Islet of Langerhans (tissue), 1 donor: ENCODE data around the gene ULK4.
"Not testable (repeated sequence)": the region's sequence is repeated elsewhere in the genome, so short reads cannot be mapped to it uniquely, and the experiment has no call there.

Source experiments
- FAIRE-seq: peaks from one replicate; lab custom pipeline; 2011; peaks lifted over from hg19 to GRCh38; lab: Jason Lieb, UNC

The ULK4 gene

DNA sequence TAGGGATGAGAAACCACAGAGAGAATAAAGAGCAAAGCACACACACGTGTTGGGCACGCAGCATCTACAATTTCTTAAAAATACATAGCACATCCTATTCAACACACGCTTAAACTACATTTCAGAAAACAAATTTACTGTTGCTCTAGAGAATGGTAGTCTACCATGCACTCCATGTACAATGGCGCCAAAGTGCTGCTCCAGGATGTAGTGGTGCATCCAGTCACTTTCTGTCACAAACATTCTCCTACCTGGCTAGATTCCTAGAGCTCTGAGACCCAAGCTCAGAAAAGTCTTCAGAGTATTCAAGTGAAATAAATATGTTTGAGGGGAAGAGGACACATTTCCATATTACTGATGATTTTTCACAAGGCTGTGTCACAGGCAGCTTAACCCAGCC, 388.3 kb downstream of the ULK4 start:
- FAIRE-seq, result no peak

- FAIRE-seq, result no peak
These were observed 389.8 kb downstream of the ULK4 start for GRCh38 chr3:41572092-41572491.

- FAIRE-seq, result no peak
These were observed 392.1 kb downstream of the ULK4 start for GRCh38 chr3:41569632-41570305.

GRCh38 chr3:41565948-41566514, 395.9 kb downstream of the ULK4 start:
- no peak for FAIRE-seq

- no peak for FAIRE-seq
These were observed 396.9 kb downstream of the ULK4 start for GRCh38 chr3:41565003-41565402.

DNA sequence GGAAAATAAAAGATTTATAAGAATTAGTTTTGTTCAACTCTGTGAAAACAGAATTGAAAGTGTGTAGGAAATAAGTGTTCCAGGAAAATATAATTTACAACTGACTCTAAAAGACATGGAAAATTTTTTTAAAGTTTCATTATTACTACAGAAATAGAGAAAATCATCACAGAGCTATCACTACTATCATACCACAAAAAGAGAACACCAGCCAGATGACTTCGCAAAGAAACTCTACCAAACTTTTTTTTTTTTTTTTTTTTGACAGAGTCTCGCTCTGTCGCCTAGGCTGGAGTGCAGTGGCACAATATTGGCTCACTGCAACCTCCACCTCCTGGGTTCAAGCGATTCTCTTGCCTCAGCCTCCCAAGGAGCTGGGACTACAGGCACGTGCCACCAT, 405.7 kb downstream of the ULK4 start:
- not testable (repeated sequence) for FAIRE-seq

DNA sequence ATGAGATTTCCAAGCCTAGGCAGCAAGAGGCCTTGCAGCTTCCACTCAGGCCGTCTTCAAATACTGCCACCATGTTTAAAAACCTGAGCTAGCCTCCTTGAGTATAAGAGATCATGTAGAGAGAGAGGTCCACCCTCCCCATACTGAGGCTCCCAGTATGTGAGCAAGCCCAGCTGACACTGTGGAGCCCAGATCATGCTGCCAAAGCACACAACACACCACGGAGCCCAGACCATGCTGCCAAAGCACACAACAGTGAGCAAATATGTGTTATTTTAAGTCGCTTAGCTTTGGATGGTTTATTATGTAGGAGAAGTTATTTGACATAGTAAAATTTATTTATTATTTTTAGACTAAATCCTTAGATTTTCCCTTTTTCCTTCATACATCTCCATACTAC, 428.9 kb downstream of the ULK4 start:
- FAIRE-seq, result no peak

DNA sequence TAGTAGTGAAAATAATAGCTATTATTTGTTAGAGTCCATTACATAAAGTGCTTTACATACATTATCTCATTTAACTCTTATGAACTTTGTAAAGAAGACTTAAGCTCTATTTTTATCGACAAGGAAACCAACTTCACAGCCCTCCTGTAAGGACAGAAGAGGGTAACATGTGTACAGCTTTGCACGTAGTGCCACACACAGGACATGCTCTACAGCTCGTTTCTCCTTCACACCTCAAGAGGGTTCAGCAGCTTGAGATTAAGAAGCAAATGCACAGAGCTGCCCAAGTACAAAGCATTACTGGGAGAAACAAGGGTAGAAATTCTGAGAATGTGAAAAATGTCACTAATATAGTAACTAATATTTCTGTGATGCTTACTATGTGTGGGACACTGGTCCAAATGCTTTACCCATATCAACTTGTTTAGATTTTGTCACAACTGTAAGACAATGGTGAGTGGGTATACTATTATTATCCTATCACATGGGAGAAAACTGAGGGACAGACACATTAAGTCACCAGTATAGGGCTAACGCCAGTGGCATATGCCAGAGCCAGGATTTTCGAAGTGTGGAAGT, 434.8 kb downstream of the ULK4 start:
- FAIRE-seq, result no peak

- FAIRE-seq, result no peak
These were observed 436.4 kb downstream of the ULK4 start for GRCh38 chr3:41525303-41526064.

DNA sequence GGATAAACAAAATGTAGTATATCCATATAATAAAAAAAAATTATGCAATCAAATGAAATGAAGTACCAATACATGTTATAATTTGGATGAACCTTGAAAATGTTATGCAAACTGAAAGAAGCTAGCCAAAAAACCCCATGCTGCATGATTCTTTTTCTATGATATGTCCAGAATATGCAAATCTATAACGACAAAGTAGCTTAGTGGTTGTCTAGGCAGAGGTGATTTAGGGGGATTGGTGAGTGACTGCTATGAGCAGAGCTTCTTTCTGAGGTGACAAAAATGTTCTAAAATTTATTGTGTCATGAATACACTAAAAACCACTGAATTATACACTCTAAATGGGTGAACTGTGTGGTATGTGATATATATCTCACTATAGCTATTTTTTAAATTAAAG, 438.0 kb downstream of the ULK4 start:
- no peak for FAIRE-seq

- no peak for FAIRE-seq
These were observed 439.3 kb downstream of the ULK4 start for GRCh38 chr3:41522612-41523011.

DNA sequence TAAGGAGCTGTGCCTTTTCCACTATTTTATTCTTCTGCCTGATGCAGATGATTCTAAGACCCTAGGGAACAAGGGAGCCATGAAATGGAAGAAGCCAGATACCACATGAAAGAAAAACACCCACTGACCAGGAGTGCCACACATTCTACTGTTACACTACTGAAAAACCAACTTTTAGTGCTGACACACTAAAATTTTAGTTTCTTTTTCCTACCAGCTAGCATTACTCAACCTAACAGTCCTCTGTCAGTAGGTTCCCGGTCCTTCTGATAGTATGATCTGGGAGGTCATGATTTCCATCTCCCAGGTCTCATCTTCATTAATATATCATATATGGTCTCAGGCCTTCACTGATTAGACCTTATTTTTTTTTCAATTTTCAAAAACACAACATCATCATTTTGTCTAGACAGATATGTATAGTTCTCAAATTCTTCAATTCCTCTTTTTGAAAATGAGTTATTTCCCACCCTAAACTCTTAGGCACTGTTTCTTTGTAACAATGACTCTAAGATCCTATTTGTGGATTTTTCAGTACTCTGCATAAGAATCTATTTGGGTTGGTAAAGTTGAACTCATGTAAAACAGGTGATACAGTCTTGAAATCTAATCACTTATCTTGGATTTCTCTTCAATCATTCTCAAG, 440.8 kb downstream of the ULK4 start:
- no peak for FAIRE-seq

DNA sequence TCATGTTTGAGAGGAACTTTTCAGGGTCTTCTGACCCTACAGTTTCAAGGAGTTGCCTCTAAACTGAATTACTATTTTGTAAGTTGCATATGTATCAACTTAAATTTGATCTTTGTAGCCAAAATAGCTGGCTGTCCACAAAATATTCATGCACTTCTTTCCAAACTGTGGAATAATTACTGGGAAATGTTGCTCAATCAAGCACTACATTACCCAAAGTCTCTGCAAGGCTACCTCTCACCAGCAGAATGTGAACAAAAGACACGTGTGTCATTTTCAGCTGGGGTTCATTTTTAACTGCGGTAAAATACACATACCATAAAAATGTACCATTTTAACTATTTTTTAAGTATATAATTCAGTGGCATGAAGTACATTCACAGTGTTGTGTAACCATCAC, 442.2 kb downstream of the ULK4 start:
- no peak for FAIRE-seq

DNA sequence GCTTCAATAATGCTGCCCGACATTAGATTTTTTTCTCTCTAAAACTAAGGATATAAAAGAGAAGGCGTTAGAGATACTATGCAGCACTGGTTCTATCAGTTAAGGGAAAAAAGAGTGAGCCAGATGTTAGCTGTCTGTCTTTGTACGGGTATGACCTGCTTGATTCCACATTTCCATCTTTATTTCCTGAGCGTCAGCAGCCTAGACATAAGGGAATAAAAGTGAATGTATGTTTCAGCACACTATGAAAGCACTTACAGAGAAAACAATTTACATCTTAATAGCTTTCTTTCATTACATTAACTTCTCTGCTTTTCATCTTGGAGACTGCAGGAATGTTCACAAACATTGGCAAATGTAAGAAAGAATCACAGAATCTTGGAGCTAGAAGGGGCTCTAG, 443.3 kb downstream of the ULK4 start:
- no peak for FAIRE-seq

- no peak for FAIRE-seq
These were observed 453.7 kb downstream of the ULK4 start for GRCh38 chr3:41508063-41508696.

- FAIRE-seq, result no peak
These were observed 454.4 kb downstream of the ULK4 start for GRCh38 chr3:41507336-41508062.

GRCh38 chr3:41503998-41504623, 457.8 kb downstream of the ULK4 start:
- no peak for FAIRE-seq

GRCh38 chr3:41502481-41502880, 459.4 kb downstream of the ULK4 start:
- FAIRE-seq, result no peak

- peak; percentile 13 for FAIRE-seq
These were observed 459.9 kb downstream of the ULK4 start for GRCh38 chr3:41502023-41502422.

- FAIRE-seq, result no peak
These were observed 463.1 kb downstream of the ULK4 start for GRCh38 chr3:41498847-41499246.

DNA sequence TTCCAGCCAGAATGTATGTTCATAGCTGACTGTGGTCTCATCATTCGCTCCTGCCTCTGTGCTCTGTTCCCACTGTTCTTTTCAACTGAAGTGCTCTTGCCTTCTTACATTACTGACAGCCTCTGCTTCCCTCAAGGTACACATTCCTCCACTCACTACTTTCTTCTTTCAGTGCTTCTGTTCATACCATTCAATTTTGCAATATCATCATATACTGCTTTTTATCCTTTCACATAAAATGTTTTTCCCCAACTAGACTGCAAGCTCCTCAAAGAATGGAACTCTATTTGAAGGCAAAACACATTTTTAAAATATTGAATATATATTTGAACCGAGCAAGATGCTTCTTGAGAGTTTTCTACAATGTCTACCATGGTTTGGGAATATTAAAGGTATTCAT, 471.5 kb downstream of the ULK4 start:
- no peak for FAIRE-seq
